Neural cell (in vitro differentiated cells): ENCODE data around the gene GFPT2.

Source experiments
- MXI1 ChIP-seq: fragments of 450-650 bp; conservative IDR thresholded peaks from 2 replicates; pipeline ENCODE4 v1.6.1; 2014; ENCODE audit warnings: antibody characterized with exemption, mild to moderate bottlenecking; ENCODE audit not compliant: poor library complexity, severe bottlenecking
- POLR2AphosphoS5 ChIP-seq: IDR thresholded peaks from 2 replicates; pipeline ENCODE4 v1.6.1; 2012
- SMC3 ChIP-seq: fragments of 450-650 bp; conservative IDR thresholded peaks from 2 replicates; pipeline ENCODE4 v1.6.1; 2014; ENCODE audit warnings: antibody characterized with exemption, mild to moderate bottlenecking, moderate library complexity; ENCODE audit not compliant: poor library complexity
- TAF1 ChIP-seq: IDR thresholded peaks from 2 replicates; pipeline ENCODE4 v1.6.1; 2012; ENCODE audit warnings: low read depth
- TF ChIP-seq, protein P1 (sequence below): fragments of 450-650 bp; IDR thresholded peaks from 2 replicates; pipeline ENCODE4 v1.5.1; 2014; ENCODE audit warnings: antibody characterized with exemption, mild to moderate bottlenecking, moderate library complexity; ENCODE audit not compliant: poor library complexity, severe bottlenecking

DNA sequence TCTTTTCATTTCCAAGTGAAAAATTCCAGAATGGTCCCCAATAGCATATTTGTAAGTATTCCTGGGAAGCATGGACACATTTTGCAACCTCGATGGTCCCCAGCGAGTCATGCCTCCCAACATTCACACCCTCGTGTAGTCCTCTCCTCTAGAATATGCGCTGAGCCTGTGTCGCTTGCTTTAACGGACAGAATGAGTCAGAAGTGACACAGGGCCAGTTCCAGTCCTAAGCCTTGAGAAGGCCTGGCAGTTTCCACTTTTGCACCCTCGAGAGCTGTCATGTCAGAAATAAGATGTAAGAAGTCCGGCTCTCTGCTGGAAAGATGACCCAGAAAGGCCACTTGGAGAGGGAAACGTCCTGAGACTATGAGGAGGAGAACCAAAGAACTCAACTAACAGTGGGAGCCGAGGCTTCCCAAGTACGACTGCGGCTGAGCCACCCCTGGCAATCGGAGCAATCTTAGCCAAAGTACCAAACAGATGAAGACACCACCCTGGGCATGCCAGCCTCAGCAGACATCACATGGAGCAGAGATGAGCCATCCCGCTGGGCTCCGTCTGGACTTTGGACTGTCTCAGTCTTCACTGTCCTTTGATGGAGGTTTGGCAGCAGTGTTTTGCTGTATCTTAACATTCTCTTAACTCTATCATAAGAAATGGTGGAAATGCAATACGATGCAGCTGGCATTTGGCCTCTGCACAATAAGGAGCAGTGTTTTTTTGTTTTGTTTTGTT is 42.6 kb upstream of the GFPT2 start:
- TF ChIP-seq, protein P1, sequence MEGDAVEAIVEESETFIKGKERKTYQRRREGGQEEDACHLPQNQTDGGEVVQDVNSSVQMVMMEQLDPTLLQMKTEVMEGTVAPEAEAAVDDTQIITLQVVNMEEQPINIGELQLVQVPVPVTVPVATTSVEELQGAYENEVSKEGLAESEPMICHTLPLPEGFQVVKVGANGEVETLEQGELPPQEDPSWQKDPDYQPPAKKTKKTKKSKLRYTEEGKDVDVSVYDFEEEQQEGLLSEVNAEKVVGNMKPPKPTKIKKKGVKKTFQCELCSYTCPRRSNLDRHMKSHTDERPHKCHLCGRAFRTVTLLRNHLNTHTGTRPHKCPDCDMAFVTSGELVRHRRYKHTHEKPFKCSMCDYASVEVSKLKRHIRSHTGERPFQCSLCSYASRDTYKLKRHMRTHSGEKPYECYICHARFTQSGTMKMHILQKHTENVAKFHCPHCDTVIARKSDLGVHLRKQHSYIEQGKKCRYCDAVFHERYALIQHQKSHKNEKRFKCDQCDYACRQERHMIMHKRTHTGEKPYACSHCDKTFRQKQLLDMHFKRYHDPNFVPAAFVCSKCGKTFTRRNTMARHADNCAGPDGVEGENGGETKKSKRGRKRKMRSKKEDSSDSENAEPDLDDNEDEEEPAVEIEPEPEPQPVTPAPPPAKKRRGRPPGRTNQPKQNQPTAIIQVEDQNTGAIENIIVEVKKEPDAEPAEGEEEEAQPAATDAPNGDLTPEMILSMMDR: no peak
- TF ChIP-seq TAF1: no peak
- TF ChIP-seq MXI1: no peak
- TF ChIP-seq SMC3: no peak
- no peak for TF ChIP-seq POLR2AphosphoS5
